OCI-LY7 (cell line): ENCODE data around the gene TGFB1I1. TPM values are rescaled to one million over a fixed set of nuclear protein-coding genes. Genes with fewer than 3 reads are reported as not detected.

ENCODE experiments used
- BruUV-seq: library from RNA; stranded (reverse); fragments of 400-500 nt; replicated peaks from 2 replicates; lab custom pipeline; 2021; lab: Mats Ljungman, UMichigan
- CTCF ChIA-PET: fragments of 300-600 bp; sonication (Branson Sonifier 250); formaldehyde crosslinking; loops from one replicate; lab custom pipeline; 2022; ENCODE audit warnings: antibody characterized with exemption; ENCODE audit not compliant: unreplicated experiment; lab: Charles Lee
- POLR2A ChIA-PET: fragments of 300-600 bp; sonication (Branson Sonifier 250); formaldehyde crosslinking; loops from one replicate; lab custom pipeline; 2022; ENCODE audit warnings: antibody characterized with exemption; lab: Charles Lee
- DNase-seq: peaks from one replicate; pipeline ENCODE4 v3.0.0-alpha.2; 2015; ENCODE audit warnings: low spot score
- H2AFZ ChIP-seq: fragments of 200-600 bp; sonication (generic), shearing (Covaris generic); 2 replicates; pipeline ENCODE4 v1.6.1; 2014; ENCODE audit warnings: mild to moderate bottlenecking, antibody characterized with exemption, low read length, moderate library complexity
- H3K27ac ChIP-seq: fragments of 200-600 bp; sonication (generic); 2 replicates; pipeline ENCODE4 v1.5.1; 2014; ENCODE audit warnings: mixed run types, low read depth, mild to moderate bottlenecking, moderate library complexity, low read length, inconsistent platforms; ENCODE audit not compliant: poor library complexity, severe bottlenecking
- H3K36me3 ChIP-seq: fragments of 200-600 bp; sonication (generic); 2 replicates; pipeline ENCODE4 v1.6.1; 2014; ENCODE audit warnings: mild to moderate bottlenecking, antibody characterized with exemption, low read length, moderate library complexity, mixed read lengths; ENCODE audit not compliant: insufficient read depth
- H3K4me1 ChIP-seq: fragments of 200-600 bp; sonication (generic); 2 replicates; pipeline ENCODE4 v1.5.1; 2014; ENCODE audit warnings: mild to moderate bottlenecking, low read length; ENCODE audit not compliant: insufficient read depth, poor library complexity, severe bottlenecking
- H3K4me2 ChIP-seq: fragments of 200-600 bp; sonication (generic); 2 replicates; pipeline ENCODE4 v1.6.1; 2014; ENCODE audit warnings: mild to moderate bottlenecking, low read length
- H3K4me3 ChIP-seq: fragments of 200-600 bp; sonication (generic); 2 replicates; pipeline ENCODE4 v1.5.1; 2014; ENCODE audit warnings: mild to moderate bottlenecking, low read depth, low read length; ENCODE audit not compliant: poor library complexity, severe bottlenecking
- H3K79me2 ChIP-seq: fragments of 200-600 bp; sonication (generic); 2 replicates; pipeline ENCODE4 v1.6.1; 2016; ENCODE audit warnings: low read depth, mild to moderate bottlenecking, low read length, moderate library complexity, mixed read lengths; ENCODE audit not compliant: insufficient read depth
- H3K9me2 ChIP-seq: fragments of 200-600 bp; sonication (generic); 2 replicates; pipeline ENCODE4 v1.6.1; 2016; ENCODE audit warnings: mild to moderate bottlenecking, low read length, mixed read lengths; ENCODE audit not compliant: insufficient read depth
- H3K9me3 ChIP-seq: fragments of 200-600 bp; sonication (generic); 2 replicates; pipeline ENCODE4 v1.6.1; 2014; ENCODE audit warnings: mild to moderate bottlenecking, mixed run types, low read length, mixed read lengths
- H4K20me1 ChIP-seq: fragments of 200-600 bp; sonication (generic); 2 replicates; pipeline ENCODE4 v1.6.1; 2014; ENCODE audit warnings: mild to moderate bottlenecking, antibody characterized with exemption, low read length, moderate library complexity, mixed read lengths; ENCODE audit not compliant: insufficient read depth
- EZH2phosphoT487 ChIP-seq: fragments of 200-600 bp; sonication (generic); IDR thresholded peaks from 2 replicates; pipeline ENCODE4 v1.6.1; 2018; ENCODE audit warnings: low read depth, borderline replicate concordance, mild to moderate bottlenecking, mixed run types, antibody characterized with exemption, low read length, moderate library complexity, mixed read lengths
- intact Hi-C: fragments of 100-400 bp; cut with micrococcal nuclease; formaldehyde crosslinking; loops from one replicate; pipeline ENCODE4 v1.10.0; 2022; ENCODE audit not compliant: unreplicated experiment
- total RNA-seq, 2 experiments: library from RNA; depleted of rRNA in 1 of 2; stranded (reverse); fragments of >200 nt in 1 of 2; shearing (Covaris generic) in 1 of 2; gene quantifications; 2 replicates each; pipeline ENCODE4 v1.2.3, GENCODE V29; 2014 to 2022
- TF ChIP-seq, protein P1 (sequence below): fragments of 200-600 bp; sonication (generic); conservative IDR thresholded peaks from 2 replicates; pipeline ENCODE4 v1.5.1; 2014; ENCODE audit warnings: mild to moderate bottlenecking, antibody characterized with exemption, low read length, moderate library complexity, mixed read lengths

The TGFB1I1 gene
- total RNA-seq, 2 experiments from 2014 or later, result 0.38 to 0.73 TPM

DNA sequence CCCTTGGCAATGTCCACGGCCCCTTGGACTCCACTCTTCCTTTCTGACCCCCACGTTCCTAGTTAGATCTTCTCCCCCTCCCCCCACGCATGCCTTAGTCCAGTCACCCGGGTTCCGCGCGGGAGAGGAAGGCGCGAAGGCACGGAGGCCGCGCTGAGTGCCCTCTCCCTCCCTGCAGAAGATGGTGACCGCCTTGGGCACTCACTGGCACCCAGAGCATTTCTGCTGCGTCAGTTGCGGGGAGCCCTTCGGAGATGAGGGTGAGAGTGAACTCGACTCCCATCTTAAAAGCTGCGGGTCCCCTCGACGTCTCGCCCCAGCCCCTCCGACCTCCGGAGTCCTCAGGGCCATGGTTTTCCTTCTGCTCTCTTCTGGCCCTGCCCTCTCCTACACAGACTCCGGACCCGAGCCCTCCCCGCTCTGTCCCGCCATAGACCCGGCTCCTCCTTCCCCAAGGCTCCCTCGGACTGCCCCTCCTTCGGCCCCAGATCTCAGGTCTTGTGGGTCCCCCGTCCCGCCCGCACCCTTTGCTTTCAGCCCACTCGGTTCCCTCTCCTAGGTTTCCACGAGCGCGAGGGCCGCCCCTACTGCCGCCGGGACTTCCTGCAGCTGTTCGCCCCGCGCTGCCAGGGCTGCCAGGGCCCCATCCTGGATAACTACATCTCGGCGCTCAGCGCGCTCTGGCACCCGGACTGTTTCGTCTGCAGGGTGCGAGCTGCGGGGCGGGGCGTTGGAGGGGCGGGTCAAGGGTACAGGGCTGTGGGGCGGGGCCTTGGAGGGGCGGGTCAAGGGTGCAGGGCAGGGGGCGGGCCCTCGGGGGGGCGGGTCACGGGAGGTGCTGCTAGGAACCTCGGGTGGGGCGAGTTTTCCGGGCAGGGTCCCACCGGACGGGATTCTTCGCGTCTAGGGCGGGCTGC, 4.6 kb downstream of the TGFB1I1 start:
- TF ChIP-seq, protein P1, sequence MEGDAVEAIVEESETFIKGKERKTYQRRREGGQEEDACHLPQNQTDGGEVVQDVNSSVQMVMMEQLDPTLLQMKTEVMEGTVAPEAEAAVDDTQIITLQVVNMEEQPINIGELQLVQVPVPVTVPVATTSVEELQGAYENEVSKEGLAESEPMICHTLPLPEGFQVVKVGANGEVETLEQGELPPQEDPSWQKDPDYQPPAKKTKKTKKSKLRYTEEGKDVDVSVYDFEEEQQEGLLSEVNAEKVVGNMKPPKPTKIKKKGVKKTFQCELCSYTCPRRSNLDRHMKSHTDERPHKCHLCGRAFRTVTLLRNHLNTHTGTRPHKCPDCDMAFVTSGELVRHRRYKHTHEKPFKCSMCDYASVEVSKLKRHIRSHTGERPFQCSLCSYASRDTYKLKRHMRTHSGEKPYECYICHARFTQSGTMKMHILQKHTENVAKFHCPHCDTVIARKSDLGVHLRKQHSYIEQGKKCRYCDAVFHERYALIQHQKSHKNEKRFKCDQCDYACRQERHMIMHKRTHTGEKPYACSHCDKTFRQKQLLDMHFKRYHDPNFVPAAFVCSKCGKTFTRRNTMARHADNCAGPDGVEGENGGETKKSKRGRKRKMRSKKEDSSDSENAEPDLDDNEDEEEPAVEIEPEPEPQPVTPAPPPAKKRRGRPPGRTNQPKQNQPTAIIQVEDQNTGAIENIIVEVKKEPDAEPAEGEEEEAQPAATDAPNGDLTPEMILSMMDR, result no peak
- no peak for TF ChIP-seq EZH2phosphoT487
- intact Hi-C loops, result no loop called here
- no peaks in the 10 kb centered on the region for H3K36me3 ChIP-seq
- no peaks in the 10 kb centered on the region for H3K9me2 ChIP-seq
- CTCF ChIA-PET, result no interaction called here
- H3K4me2 ChIP-seq, result peak overlapping the region; percentile 12; the same call in 1 of the 2 replicates
- POLR2A ChIA-PET, result no interaction called here
- H4K20me1 ChIP-seq, result no peaks in the 10 kb centered on the region
- H3K79me2 ChIP-seq, result no peaks in the 10 kb centered on the region
- no peaks in the 10 kb centered on the region for H3K4me1 ChIP-seq
- DNase-seq, result no peak
- H3K27ac ChIP-seq, result no peak overlapping the region
- no TSS peak for BruUV-seq
- no peaks in the 10 kb centered on the region for H3K9me3 ChIP-seq
- H3K4me3 ChIP-seq, result no peak overlapping the region
- H2AFZ ChIP-seq, result no peak overlapping the region

DNA sequence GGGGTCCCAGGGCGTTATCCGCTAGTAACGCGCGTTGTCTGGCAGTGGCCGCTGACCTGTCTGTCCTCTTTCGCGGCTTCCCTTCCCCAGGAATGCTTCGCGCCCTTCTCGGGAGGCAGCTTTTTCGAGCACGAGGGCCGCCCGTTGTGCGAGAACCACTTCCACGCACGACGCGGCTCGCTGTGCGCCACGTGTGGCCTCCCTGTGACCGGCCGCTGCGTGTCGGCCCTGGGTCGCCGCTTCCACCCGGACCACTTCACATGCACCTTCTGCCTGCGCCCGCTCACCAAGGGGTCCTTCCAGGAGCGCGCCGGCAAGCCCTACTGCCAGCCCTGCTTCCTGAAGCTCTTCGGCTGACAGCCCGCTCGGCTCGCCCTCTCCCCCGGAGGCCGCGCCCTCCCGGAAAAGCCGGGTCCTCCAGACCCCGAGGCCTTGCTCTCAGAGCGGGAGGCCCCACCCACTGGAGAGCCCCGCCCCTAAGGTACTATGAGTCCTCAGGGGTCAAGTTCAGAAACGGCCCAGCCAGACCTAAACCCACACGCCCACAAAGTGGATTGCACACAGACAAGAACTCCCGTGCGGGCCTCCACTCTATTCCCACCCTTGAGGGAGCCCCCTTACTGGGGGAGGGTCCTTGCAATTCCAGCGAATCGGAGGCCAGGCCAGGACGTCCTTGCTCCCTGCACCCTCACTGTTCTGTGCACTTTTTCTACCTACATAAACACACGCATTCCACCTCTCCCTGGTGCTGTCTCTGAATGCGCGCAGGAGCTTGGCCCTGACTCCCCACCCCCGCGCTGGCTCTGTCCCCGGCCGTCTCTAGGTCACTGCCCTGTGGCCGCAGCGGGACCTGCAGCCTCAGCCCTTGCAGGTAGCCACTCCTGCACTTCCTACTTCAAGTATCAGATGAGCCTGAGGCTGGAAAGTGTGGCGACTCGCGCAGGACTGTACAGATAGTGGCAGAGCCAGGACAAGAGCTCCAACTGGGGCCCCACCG, 5.6 kb downstream of the TGFB1I1 start:
- peak overlapping the region; percentile 12; the same call in 1 of the 2 replicates for H3K4me2 ChIP-seq
- ChIA-PET POLR2A (interaction anchor here (0.6 to 1.0 kb wide), 2 partner anchors 17 to 194 kb away, joined by 3 to 6 read pairs; no protein-coding TSS in a partner anchor), CTCF (no interaction called here)
- H3K9me2 ChIP-seq, result no peaks in the 10 kb centered on the region
- no peak overlapping the region for H2AFZ ChIP-seq
- DNase-seq, result no peak
- H3K4me1 ChIP-seq, result no peaks in the 10 kb centered on the region
- BruUV-seq, result no TSS peak
- TF ChIP-seq EZH2phosphoT487, result no peak
- TF ChIP-seq, protein P1, result no peak
- H3K36me3 ChIP-seq, result no peaks in the 10 kb centered on the region
- intact Hi-C loops, result no loop called here
- H3K9me3 ChIP-seq, result no peaks in the 10 kb centered on the region
- H3K27ac ChIP-seq, result no peak overlapping the region
- no peaks in the 10 kb centered on the region for H3K79me2 ChIP-seq
- no peaks in the 10 kb centered on the region for H4K20me1 ChIP-seq
- H3K4me3 ChIP-seq, result no peak overlapping the region
